OCI-LY3 (cell line): Measurements from ENCODE around the gene PRMT2.

Experiments used
- H2AFZ ChIP-seq: fragments of 200-600, 300-600 bp; shearing (Covaris generic); 2 replicates; pipeline ENCODE4 v1.6.0; 2014; ENCODE audit warnings: antibody characterized with exemption, low read depth, low read length
- H3K27ac ChIP-seq: fragments of 200-600, 300-600 bp; sonication (generic); 2 replicates; pipeline ENCODE4 v1.5.1; 2014; ENCODE audit warnings: mild to moderate bottlenecking, low read length, moderate library complexity, mixed read lengths
- H3K27me3 ChIP-seq: fragments of 200-600, 300-600 bp; sonication (generic); 2 replicates; pipeline ENCODE4 v1.6.1; 2014; ENCODE audit warnings: low read depth, low read length, mixed read lengths
- H3K36me3 ChIP-seq: fragments of 200-600, 300-600 bp; sonication (generic); replicated peaks from 2 replicates; pipeline ENCODE3; 2014; ENCODE audit warnings: low read depth, low read length, mixed read lengths
- H3K4me1 ChIP-seq: fragments of 300-600, 200-600 bp; sonication (generic); 2 replicates; pipeline ENCODE4 v1.6.1; 2014; ENCODE audit warnings: low read length, mixed read lengths
- H3K4me2 ChIP-seq: fragments of 200-600, 300-600 bp; sonication (generic); 2 replicates; pipeline ENCODE4 v1.6.1; 2014; ENCODE audit warnings: low read length, mixed read lengths
- H3K4me3 ChIP-seq: fragments of 300-600, 200-600 bp; sonication (generic); 2 replicates; pipeline ENCODE4 v1.5.1; 2014; ENCODE audit warnings: antibody characterized with exemption, mild to moderate bottlenecking, low read length, moderate library complexity
- H3K79me2 ChIP-seq: fragments of 300-600, 200-600 bp; shearing (Covaris generic); 2 replicates; pipeline ENCODE4 v1.6.1; 2014; ENCODE audit warnings: mild to moderate bottlenecking, low read length, mixed read lengths
- H3K9ac ChIP-seq: fragments of 300-600, 200-600 bp; shearing (Covaris generic); 2 replicates; pipeline ENCODE4 v1.6.0; 2014; ENCODE audit warnings: mild to moderate bottlenecking, low read length, moderate library complexity
- H3K9me3 ChIP-seq: fragments of 200-600, 300-600 bp; shearing (Covaris generic); 2 replicates; pipeline ENCODE4 v1.6.1; 2014; ENCODE audit warnings: low read length, mixed read lengths; ENCODE audit not compliant: insufficient read depth
- H4K20me1 ChIP-seq: fragments of 200-600, 300-600 bp; sonication (generic); 2 replicates; pipeline ENCODE4 v1.6.1; 2016; ENCODE audit warnings: low read length, mixed read lengths; ENCODE audit not compliant: insufficient read depth
- EZH2phosphoT487 ChIP-seq: fragments of 200-600 bp; shearing (Covaris generic); IDR thresholded peaks from 2 replicates; pipeline ENCODE4 v1.6.1; 2018; ENCODE audit warnings: antibody characterized with exemption, mixed run types, low read depth
- TF ChIP-seq, protein P1 (sequence below): fragments of 200-600, 300-600 bp; sonication (generic); IDR thresholded peaks from 2 replicates; pipeline ENCODE4 v1.5.1; 2014; ENCODE audit warnings: antibody characterized with exemption, low read length, low read depth

Gene PRMT2

GRCh38 chr21:46634427-46634826 is 1.0 kb upstream of the PRMT2 start:
- peak overlapping the region; percentile 73 for H3K27ac ChIP-seq
- H2AFZ ChIP-seq: peak overlapping the region; percentile 58
- no peaks in the 10 kb centered on the region for H3K36me3 ChIP-seq
- TF ChIP-seq, protein P1, sequence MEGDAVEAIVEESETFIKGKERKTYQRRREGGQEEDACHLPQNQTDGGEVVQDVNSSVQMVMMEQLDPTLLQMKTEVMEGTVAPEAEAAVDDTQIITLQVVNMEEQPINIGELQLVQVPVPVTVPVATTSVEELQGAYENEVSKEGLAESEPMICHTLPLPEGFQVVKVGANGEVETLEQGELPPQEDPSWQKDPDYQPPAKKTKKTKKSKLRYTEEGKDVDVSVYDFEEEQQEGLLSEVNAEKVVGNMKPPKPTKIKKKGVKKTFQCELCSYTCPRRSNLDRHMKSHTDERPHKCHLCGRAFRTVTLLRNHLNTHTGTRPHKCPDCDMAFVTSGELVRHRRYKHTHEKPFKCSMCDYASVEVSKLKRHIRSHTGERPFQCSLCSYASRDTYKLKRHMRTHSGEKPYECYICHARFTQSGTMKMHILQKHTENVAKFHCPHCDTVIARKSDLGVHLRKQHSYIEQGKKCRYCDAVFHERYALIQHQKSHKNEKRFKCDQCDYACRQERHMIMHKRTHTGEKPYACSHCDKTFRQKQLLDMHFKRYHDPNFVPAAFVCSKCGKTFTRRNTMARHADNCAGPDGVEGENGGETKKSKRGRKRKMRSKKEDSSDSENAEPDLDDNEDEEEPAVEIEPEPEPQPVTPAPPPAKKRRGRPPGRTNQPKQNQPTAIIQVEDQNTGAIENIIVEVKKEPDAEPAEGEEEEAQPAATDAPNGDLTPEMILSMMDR: no peak
- TF ChIP-seq EZH2phosphoT487: no peak
- no peaks in the 10 kb centered on the region for H3K27me3 ChIP-seq
- H3K4me2 ChIP-seq: peak overlapping the region; percentile 77
- H3K9ac ChIP-seq: peak overlapping the region; percentile 84
- peaks cover 17% of the 10 kb centered on the region for H3K4me1 ChIP-seq
- peak overlapping the region; percentile 89 for H3K4me3 ChIP-seq
- H3K9me3 ChIP-seq: no peaks in the 10 kb centered on the region
- no peaks in the 10 kb centered on the region for H3K79me2 ChIP-seq
- H4K20me1 ChIP-seq: no peaks in the 10 kb centered on the region

GRCh38 chr21:46634966-46635323 is 529 bp upstream of the PRMT2 start:
- H3K36me3 ChIP-seq: no peaks in the 10 kb centered on the region
- H3K9me3 ChIP-seq: no peaks in the 10 kb centered on the region
- H3K27me3 ChIP-seq: no peaks in the 10 kb centered on the region
- H3K4me2 ChIP-seq: peak overlapping the region; percentile 77
- H3K9ac ChIP-seq: peak overlapping the region; percentile 84
- peaks cover 17% of the 10 kb centered on the region for H3K4me1 ChIP-seq
- no peaks in the 10 kb centered on the region for H4K20me1 ChIP-seq
- H3K27ac ChIP-seq: peak overlapping the region; percentile 73
- no peaks in the 10 kb centered on the region for H3K79me2 ChIP-seq
- peak overlapping the region; percentile 89 for H3K4me3 ChIP-seq
- TF ChIP-seq EZH2phosphoT487: no peak
- TF ChIP-seq, protein P1: peak; percentile 26; the same call in 1 of the 2 replicates
- H2AFZ ChIP-seq: peak overlapping the region; percentile 58

DNA sequence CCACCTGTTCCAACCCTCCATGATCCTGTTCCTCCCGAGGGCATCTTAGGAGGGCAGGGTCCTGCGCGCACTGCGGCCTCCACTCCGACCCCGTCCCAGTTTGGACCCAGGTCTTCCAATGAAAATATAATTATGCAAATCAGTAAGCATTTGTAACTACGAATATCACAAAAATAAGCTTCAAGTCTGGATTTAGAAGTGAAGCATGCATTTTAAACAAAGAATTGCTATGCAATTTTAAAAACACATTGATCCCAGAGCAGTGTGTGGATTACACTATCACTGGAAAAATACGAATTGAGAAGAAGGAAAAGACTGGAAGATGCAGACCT is 673 bp downstream of the PRMT2 start:
- Histone ChIP-seq H3K4me3 (peak overlapping the region; percentile 89), H3K36me3 (no peaks in the 10 kb centered on the region), H3K27ac (no peak overlapping the region), H3K9me3 (no peaks in the 10 kb centered on the region), H3K9ac (peak overlapping the region; percentile 83), H3K4me2 (peak overlapping the region; percentile 92), H3K4me1 (peaks cover 17% of the 10 kb centered on the region), H2AFZ (no peak overlapping the region), H3K79me2 (no peaks in the 10 kb centered on the region), H4K20me1 (no peaks in the 10 kb centered on the region), H3K27me3 (no peaks in the 10 kb centered on the region)
- TF ChIP-seq, protein P1: no peak
- TF ChIP-seq EZH2phosphoT487: no peak

- Histone ChIP-seq H2AFZ (no peak overlapping the region), H3K36me3 (no peaks in the 10 kb centered on the region), H3K4me3 (peak overlapping the region; percentile 89), H3K79me2 (no peaks in the 10 kb centered on the region), H3K27me3 (no peaks in the 10 kb centered on the region), H3K27ac (no peak overlapping the region), H3K4me1 (peaks cover 17% of the 10 kb centered on the region), H3K9me3 (no peaks in the 10 kb centered on the region), H4K20me1 (no peaks in the 10 kb centered on the region), H3K9ac (no peak overlapping the region), H3K4me2 (peak overlapping the region; percentile 92)
- TF ChIP-seq EZH2phosphoT487: no peak
- TF ChIP-seq, protein P1: no peak
Measured at GRCh38 chr21:46636550-46637285, 1.2 kb downstream of the PRMT2 start.
